ENCODE data around the gene UMAD1.

Gene UMAD1

DNA sequence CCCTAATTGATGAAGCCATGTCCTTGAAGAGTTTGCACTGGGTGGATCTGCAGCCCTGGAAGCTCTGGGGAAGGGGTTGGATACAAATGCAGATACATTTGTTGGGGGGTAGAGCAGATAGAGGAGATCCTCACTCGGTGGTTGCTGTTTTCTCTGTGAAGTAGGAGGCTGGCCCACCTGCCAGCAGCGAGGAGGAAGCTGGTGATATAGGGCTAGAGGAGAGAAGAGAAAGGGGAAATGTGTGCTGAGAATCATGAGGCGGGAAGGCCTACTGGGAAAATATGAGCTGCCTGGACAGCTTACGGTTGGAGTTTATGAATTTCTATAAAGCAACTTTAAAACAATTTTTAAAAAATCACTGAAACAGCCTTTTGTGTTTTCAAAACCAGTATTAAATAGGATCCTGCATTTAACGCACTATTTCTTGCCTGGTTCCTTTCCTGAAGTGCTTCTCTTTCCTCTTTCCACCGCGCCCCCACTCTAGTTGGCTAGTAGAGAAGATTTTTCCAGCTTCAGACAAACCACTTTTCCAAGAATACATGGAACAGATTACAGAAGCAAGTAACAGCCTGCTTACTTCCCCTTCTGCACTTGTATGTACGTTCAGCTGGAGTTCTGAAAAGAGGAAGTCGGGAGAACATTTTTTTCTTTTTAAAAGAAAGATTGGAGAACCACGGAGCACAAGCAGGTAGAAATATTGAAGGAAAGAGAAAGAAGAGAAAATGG is 227.5 kb downstream of the UMAD1 start:
- Histone ChIP-seq H3K79me2 (ENCODE audit: low read length) (no peaks in the 10 kb centered on the region), H4K20me1 (ENCODE audit: insufficient read depth, low read length) (no peaks in the 10 kb centered on the region), H3K9me2 (replicated peaks; ENCODE audit: insufficient read depth, low read length) (no peaks in the 10 kb centered on the region), H3K9me3 (replicated peaks; ENCODE audit: insufficient read depth, low read length) (no peaks in the 10 kb centered on the region), H2AFZ (ENCODE audit: low read length) (no peak overlapping the region), H3K27me3 (replicated peaks; ENCODE audit: insufficient read depth, low read length) (no peaks in the 10 kb centered on the region), H3F3A (ENCODE audit: insufficient read depth, low read length) (no peaks in the 10 kb centered on the region), H3K4me2 (ENCODE audit: low read depth, low read length) (no peak overlapping the region), H3K27ac (ENCODE audit: low read length) (no peak overlapping the region), H3K9ac (ENCODE audit: low read length) (no peak overlapping the region), H3K36me3 (replicated peaks; ENCODE audit: insufficient read depth, low read length) (no peaks in the 10 kb centered on the region), H3K4me3 (ENCODE audit: low read length) (no peak overlapping the region), H3K4me1 (ENCODE audit: low read length) (no peaks in the 10 kb centered on the region)
- no peak for DNase-seq
- TF ChIP-seq EZH2 (optimal IDR thresholded peaks at IDR 0.05; ENCODE audit: low read depth, low read length): no peak
- TF ChIP-seq, protein P1, sequence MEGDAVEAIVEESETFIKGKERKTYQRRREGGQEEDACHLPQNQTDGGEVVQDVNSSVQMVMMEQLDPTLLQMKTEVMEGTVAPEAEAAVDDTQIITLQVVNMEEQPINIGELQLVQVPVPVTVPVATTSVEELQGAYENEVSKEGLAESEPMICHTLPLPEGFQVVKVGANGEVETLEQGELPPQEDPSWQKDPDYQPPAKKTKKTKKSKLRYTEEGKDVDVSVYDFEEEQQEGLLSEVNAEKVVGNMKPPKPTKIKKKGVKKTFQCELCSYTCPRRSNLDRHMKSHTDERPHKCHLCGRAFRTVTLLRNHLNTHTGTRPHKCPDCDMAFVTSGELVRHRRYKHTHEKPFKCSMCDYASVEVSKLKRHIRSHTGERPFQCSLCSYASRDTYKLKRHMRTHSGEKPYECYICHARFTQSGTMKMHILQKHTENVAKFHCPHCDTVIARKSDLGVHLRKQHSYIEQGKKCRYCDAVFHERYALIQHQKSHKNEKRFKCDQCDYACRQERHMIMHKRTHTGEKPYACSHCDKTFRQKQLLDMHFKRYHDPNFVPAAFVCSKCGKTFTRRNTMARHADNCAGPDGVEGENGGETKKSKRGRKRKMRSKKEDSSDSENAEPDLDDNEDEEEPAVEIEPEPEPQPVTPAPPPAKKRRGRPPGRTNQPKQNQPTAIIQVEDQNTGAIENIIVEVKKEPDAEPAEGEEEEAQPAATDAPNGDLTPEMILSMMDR (IDR thresholded peaks at IDR 0.05; ENCODE audit: low read length): no peak
- TF ChIP-seq EZH2phosphoT487 (IDR thresholded peaks at IDR 0.05; ENCODE audit: low read length): no peak

GRCh38 chr7:7868572-7868899 is 228.0 kb downstream of the UMAD1 start:
- H3K9ac ChIP-seq (ENCODE audit: low read length): no peak overlapping the region
- TF ChIP-seq EZH2phosphoT487 (IDR thresholded peaks at IDR 0.05; ENCODE audit: low read length) (no peak), EZH2 (optimal IDR thresholded peaks at IDR 0.05; ENCODE audit: low read depth, low read length) (no peak)
- TF ChIP-seq, protein P1 (IDR thresholded peaks at IDR 0.05; ENCODE audit: low read length): no peak
- H3K4me1 ChIP-seq (ENCODE audit: low read length): no peaks in the 10 kb centered on the region
- no peaks in the 10 kb centered on the region for H3F3A ChIP-seq (ENCODE audit: insufficient read depth, low read length)
- no peak for DNase-seq
- H2AFZ ChIP-seq (ENCODE audit: low read length): no peak overlapping the region
- no peaks in the 10 kb centered on the region for H3K9me2 ChIP-seq (replicated peaks; ENCODE audit: insufficient read depth, low read length)
- H3K9me3 ChIP-seq (replicated peaks; ENCODE audit: insufficient read depth, low read length): no peaks in the 10 kb centered on the region
- no peak overlapping the region for H3K4me2 ChIP-seq (ENCODE audit: low read depth, low read length)
- no peak overlapping the region for H3K27ac ChIP-seq (ENCODE audit: low read length)
- no peaks in the 10 kb centered on the region for H4K20me1 ChIP-seq (ENCODE audit: insufficient read depth, low read length)
- no peaks in the 10 kb centered on the region for H3K36me3 ChIP-seq (replicated peaks; ENCODE audit: insufficient read depth, low read length)
- no peaks in the 10 kb centered on the region for H3K27me3 ChIP-seq (replicated peaks; ENCODE audit: insufficient read depth, low read length)
- no peaks in the 10 kb centered on the region for H3K79me2 ChIP-seq (ENCODE audit: low read length)
- no peak overlapping the region for H3K4me3 ChIP-seq (ENCODE audit: low read length)

- Histone ChIP-seq H2AFZ (ENCODE audit: low read length) (no peak overlapping the region), H3K9ac (ENCODE audit: low read length) (no peak overlapping the region), H4K20me1 (ENCODE audit: insufficient read depth, low read length) (no peaks in the 10 kb centered on the region), H3F3A (ENCODE audit: insufficient read depth, low read length) (no peaks in the 10 kb centered on the region), H3K9me3 (replicated peaks; ENCODE audit: insufficient read depth, low read length) (no peaks in the 10 kb centered on the region), H3K36me3 (replicated peaks; ENCODE audit: insufficient read depth, low read length) (no peaks in the 10 kb centered on the region), H3K4me2 (ENCODE audit: low read depth, low read length) (no peak overlapping the region), H3K27me3 (replicated peaks; ENCODE audit: insufficient read depth, low read length) (no peaks in the 10 kb centered on the region), H3K4me3 (ENCODE audit: low read length) (no peak overlapping the region), H3K27ac (ENCODE audit: low read length) (no peak overlapping the region), H3K9me2 (replicated peaks; ENCODE audit: insufficient read depth, low read length) (no peaks in the 10 kb centered on the region), H3K4me1 (ENCODE audit: low read length) (no peaks in the 10 kb centered on the region), H3K79me2 (ENCODE audit: low read length) (no peaks in the 10 kb centered on the region)
- no peak for DNase-seq
- TF ChIP-seq EZH2 (optimal IDR thresholded peaks at IDR 0.05; ENCODE audit: low read depth, low read length): no peak
- no peak for TF ChIP-seq EZH2phosphoT487 (IDR thresholded peaks at IDR 0.05; ENCODE audit: low read length)
- TF ChIP-seq, protein P1 (IDR thresholded peaks at IDR 0.05; ENCODE audit: low read length): no peak
Observed at GRCh38 chr7:7869036-7869435, 228.5 kb downstream of the UMAD1 start.

Data from MM.1S (cell line).